ENCODE results near the gene LYPD1. TPM values are rescaled to one million over a fixed set of nuclear protein-coding genes. Genes with fewer than 3 reads are reported as not detected.

Gene LYPD1
- total and polyA plus RNA-seq, 10 of the 15 experiments (the other 5 are each of a cell fraction or from before 2014, with no cell fraction given) = not detected

- no TSS peak for BruUV-seq (replicated peaks)
- in situ Hi-C loops (cut with MboI) (no loop called here), intact Hi-C loops (cut with micrococcal nuclease; ENCODE audit: unreplicated experiment) (no loop called here)
- ChIA-PET SMC1A (ENCODE audit: uncharacterized antibody, unreplicated experiment) (interaction anchor here (1.1 kb wide), 1 partner anchor 95 kb away, joined by 3 read pairs; no protein-coding TSS in a partner anchor), CTCF (interaction anchor here (1.7 kb wide), 1 partner anchor 51 kb away, joined by 6 read pairs; no protein-coding TSS in a partner anchor), POLR2A (no interaction called here), RAD21 (ENCODE audit: unreplicated experiment) (no interaction called here)
- Histone ChIP-seq H3K4me2 (ENCODE audit: control insufficient read depth, insufficient read depth) (no peak overlapping the region), H3K4me3 (no peak overlapping the region), H2AFZ (ENCODE audit: control insufficient read depth, low read depth, low read length) (no peak overlapping the region), H3K9me3 (replicated peaks; ENCODE audit: control insufficient read depth, insufficient read depth, low read length) (no peaks in the 10 kb centered on the region), H3K36me3 (ENCODE audit: control insufficient read depth in 2 of 2, insufficient read depth in 2 of 2, low read length in 1 of 2) (no peaks in the 10 kb centered on the region), H3K27ac (ENCODE audit: control insufficient read depth, insufficient read depth) (no peak overlapping the region), H3K79me2 (ENCODE audit: control insufficient read depth, insufficient read depth, low read length) (no peaks in the 10 kb centered on the region), H3K4me1 (ENCODE audit: control insufficient read depth, insufficient read depth, low read length) (no peaks in the 10 kb centered on the region), H3K9ac (ENCODE audit: control insufficient read depth, insufficient read depth, low read length) (no peak overlapping the region), H3K27me3 (replicated peaks in 1 of 2; ENCODE audit: control insufficient read depth in 2 of 2, insufficient read depth in 2 of 2, low read length in 1 of 2) (no peaks in the 10 kb centered on the region), H4K20me1 (ENCODE audit: control insufficient read depth, insufficient read depth) (no peaks in the 10 kb centered on the region)
- no peak for FAIRE-seq
- DNase-seq (ENCODE audit: low read depth, low spot score) = no peak
- no peak for TF ChIP-seq CEBPB (IDR thresholded peaks at IDR 0.05; ENCODE audit: borderline replicate concordance in 1 of 2, low read depth in 2 of 2, low read length in 2 of 2)
- TF ChIP-seq ZBTB33 (IDR thresholded peaks at IDR 0.05) = no peak
- no peak for TF ChIP-seq KLF5 (IDR thresholded peaks at IDR 0.05; ENCODE audit: partially characterized antibody)
- TF ChIP-seq YY1 (IDR thresholded peaks at IDR 0.05; ENCODE audit: low read depth, low read length) = no peak
- TF ChIP-seq ASH2L (IDR thresholded peaks at IDR 0.05; ENCODE audit: borderline replicate concordance, low read depth) = no peak
- TF ChIP-seq, protein P1, sequence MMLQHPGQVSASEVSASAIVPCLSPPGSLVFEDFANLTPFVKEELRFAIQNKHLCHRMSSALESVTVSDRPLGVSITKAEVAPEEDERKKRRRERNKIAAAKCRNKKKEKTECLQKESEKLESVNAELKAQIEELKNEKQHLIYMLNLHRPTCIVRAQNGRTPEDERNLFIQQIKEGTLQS (IDR thresholded peaks at IDR 0.05; ENCODE audit: borderline replicate concordance, extremely low read depth, low read depth, low read length) = no peak
- no peak for TF ChIP-seq GABPA (IDR thresholded peaks at IDR 0.05; ENCODE audit: low read depth)
- 0% methylated on average over 1 of the region's 1 CpG for WGBS (ENCODE audit: insufficient coverage, insufficient replicate concordance, low lambda C conversion rate, missing lambda C conversion rate)
- no peak for ATAC-seq
These were observed 72.2 kb downstream of the LYPD1 start for GRCh38 chr2:132597831-132598230.
